Prostate gland (tissue), 2 donors: ENCODE results near the gene RNU1-2. TPM values are rescaled to one million over a fixed set of nuclear protein-coding genes. Genes with fewer than 3 reads are reported as not detected.

Source experiments
- DNase-seq: peaks from one replicate; pipeline ENCODE4 v3.0.0-alpha.2; 2019; ENCODE audit warnings: low spot score
- H3K27ac ChIP-seq, 2 donors: fragments of 200-600 bp; sonication (generic); 2 replicates each; pipeline ENCODE4 v1.5.1; 2017 to 2019
- H3K27me3 ChIP-seq: fragments of 200-600 bp; sonication (generic); replicated peaks from 2 replicates; pipeline ENCODE4 v1.5.1; 2019; ENCODE audit not compliant: insufficient read depth
- H3K36me3 ChIP-seq, 2 donors: fragments of 200-600 bp; sonication (generic); 1 replicate in 1 of 2; 2 replicates in 1 of 2; pipeline versions ENCODE4 v1.5.1 to v1.8.1; 2017 to 2019
- H3K4me1 ChIP-seq: fragments of 200-600 bp; sonication (generic); replicated peaks from 2 replicates; pipeline ENCODE4 v1.5.1; 2019
- H3K4me3 ChIP-seq, 2 donors: fragments of 200-600 bp; sonication (generic); 2 replicates each; pipeline ENCODE4 v1.5.1; 2017 to 2019
- H3K9me3 ChIP-seq: fragments of 200-600 bp; sonication (generic); 2 replicates; pipeline ENCODE4 v1.5.1; 2017
- POLR2A ChIP-seq: fragments of 450-650 bp; IDR thresholded peaks from one replicate; pipeline ENCODE4 v1.6.1; 2016; ENCODE audit warnings: antibody characterized with exemption, mild to moderate bottlenecking
- POLR2AphosphoS5 ChIP-seq: sonication (generic); formaldehyde crosslinking; IDR thresholded peaks from one replicate; pipeline ENCODE4 v1.6.1; 2017; ENCODE audit warnings: antibody characterized with exemption
- WGBS: methylation state at CpG from one replicate; pipeline ENCODE4 v1.1.5; 2018; 5-methylcytosine and 5-hydroxymethylcytosine counted together
- intact Hi-C: fragments of 100-400 bp; cut with DNase I; formaldehyde crosslinking; loops from one replicate; pipeline ENCODE4 v1.14.2; 2022
- total RNA-seq, 2 donors: library from RNA; depleted of rRNA; stranded (reverse); fragments of >200 nt; gene quantifications; one replicate each; pipeline ENCODE4 v1.1.0, GENCODE V29; 2016
- TF ChIP-seq, protein P1 (sequence below), 4 experiments: fragments of 200-600 bp in 2 of 4; fragments of 450-650 bp in 2 of 4; sonication (generic) in 2 of 4; IDR thresholded peaks; 1 replicate in 3 of 4; 2 replicates in 1 of 4; pipeline ENCODE4 v1.5.1; 2016 to 2019; ENCODE audit warnings: antibody characterized with exemption in 4 of 4, mild to moderate bottlenecking in 2 of 4, moderate library complexity in 2 of 4

The RNU1-2 gene
- total RNA-seq, 2 donors from 2014 or later: under 0.01 TPM

- no peak overlapping the region for H3K27ac ChIP-seq
- TF ChIP-seq, protein P1, sequence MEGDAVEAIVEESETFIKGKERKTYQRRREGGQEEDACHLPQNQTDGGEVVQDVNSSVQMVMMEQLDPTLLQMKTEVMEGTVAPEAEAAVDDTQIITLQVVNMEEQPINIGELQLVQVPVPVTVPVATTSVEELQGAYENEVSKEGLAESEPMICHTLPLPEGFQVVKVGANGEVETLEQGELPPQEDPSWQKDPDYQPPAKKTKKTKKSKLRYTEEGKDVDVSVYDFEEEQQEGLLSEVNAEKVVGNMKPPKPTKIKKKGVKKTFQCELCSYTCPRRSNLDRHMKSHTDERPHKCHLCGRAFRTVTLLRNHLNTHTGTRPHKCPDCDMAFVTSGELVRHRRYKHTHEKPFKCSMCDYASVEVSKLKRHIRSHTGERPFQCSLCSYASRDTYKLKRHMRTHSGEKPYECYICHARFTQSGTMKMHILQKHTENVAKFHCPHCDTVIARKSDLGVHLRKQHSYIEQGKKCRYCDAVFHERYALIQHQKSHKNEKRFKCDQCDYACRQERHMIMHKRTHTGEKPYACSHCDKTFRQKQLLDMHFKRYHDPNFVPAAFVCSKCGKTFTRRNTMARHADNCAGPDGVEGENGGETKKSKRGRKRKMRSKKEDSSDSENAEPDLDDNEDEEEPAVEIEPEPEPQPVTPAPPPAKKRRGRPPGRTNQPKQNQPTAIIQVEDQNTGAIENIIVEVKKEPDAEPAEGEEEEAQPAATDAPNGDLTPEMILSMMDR (IDR thresholded peaks at IDR 0.05): no peak
- TF ChIP-seq POLR2AphosphoS5 (no peak), POLR2A (no peak)
- DNase-seq: no peak
- H3K9me3 ChIP-seq: no peaks in the 10 kb centered on the region
- no peaks in the 10 kb centered on the region for H3K36me3 ChIP-seq
- no peaks in the 10 kb centered on the region for H3K4me1 ChIP-seq
- H3K4me3 ChIP-seq: no peak overlapping the region
- no peaks in the 10 kb centered on the region for H3K27me3 ChIP-seq
- WGBS: 87% methylated on average over 10 of the region's 10 CpGs
- intact Hi-C loops: no loop called here
These were observed 25.2 kb downstream of the RNU1-2 start for GRCh38 chr1:16920951-16921350.

GRCh38 chr1:16921391-16922185 is 25.8 kb downstream of the RNU1-2 start, which contains the start of gene CROCC:
CROCC (plus strand) TSS chr1:16921931; CDS start chr1:16922019, 88 bp downstream.
- Histone ChIP-seq H3K4me1 (no peaks in the 10 kb centered on the region), H3K27me3 (no peaks in the 10 kb centered on the region), H3K36me3 (no peaks in the 10 kb centered on the region), H3K4me3 (no peak within 1 kb of the TSS), H3K27ac (no peak within 1 kb of the TSS), H3K9me3 (no peaks in the 10 kb centered on the region)
- 29% methylated on average over 17 of the region's 17 CpGs for WGBS
- TF ChIP-seq POLR2AphosphoS5 (no peak), POLR2A (no peak)
- TF ChIP-seq, protein P1 (IDR thresholded peaks at IDR 0.05): no peak
- DNase-seq: no peak
- intact Hi-C loops: no loop called here

- 93% methylated on average over 10 of the region's 10 CpGs for WGBS
- intact Hi-C loops: no loop called here
These were observed 26.7 kb downstream of the RNU1-2 start for GRCh38 chr1:16922466-16922865.

GRCh38 chr1:16922885-16923431 is 27.2 kb downstream of the RNU1-2 start:
- intact Hi-C loops: no loop called here
- Histone ChIP-seq H3K36me3 (no peaks in the 10 kb centered on the region), H3K4me1 (no peaks in the 10 kb centered on the region), H3K27me3 (no peaks in the 10 kb centered on the region), H3K4me3 (no peak overlapping the region), H3K9me3 (no peaks in the 10 kb centered on the region), H3K27ac (no peak overlapping the region)
- no peak for DNase-seq
- TF ChIP-seq, protein P1 (IDR thresholded peaks at IDR 0.05): no peak
- TF ChIP-seq POLR2A (no peak), POLR2AphosphoS5 (no peak)
- 85% methylated on average over 18 of the region's 18 CpGs for WGBS

More at GRCh38 chr1:16922466-16922865, 26.7 kb downstream of the RNU1-2 start:
- Histone ChIP-seq H3K4me3 (no peak overlapping the region), H3K9me3 (no peaks in the 10 kb centered on the region), H3K4me1 (no peaks in the 10 kb centered on the region), H3K27me3 (no peaks in the 10 kb centered on the region), H3K36me3 (no peaks in the 10 kb centered on the region), H3K27ac (no peak overlapping the region)
- no peak for DNase-seq
- TF ChIP-seq POLR2A: no peak
- TF ChIP-seq, protein P1 (IDR thresholded peaks at IDR 0.05): no peak
